ENCODE data around the gene EEF1AKMT4.

GRCh38 chr3:184229394-184230080, 19.9 kb upstream of the EEF1AKMT4 start, which contains the start of gene VWA5B2:
- TF ChIP-seq, protein P1, sequence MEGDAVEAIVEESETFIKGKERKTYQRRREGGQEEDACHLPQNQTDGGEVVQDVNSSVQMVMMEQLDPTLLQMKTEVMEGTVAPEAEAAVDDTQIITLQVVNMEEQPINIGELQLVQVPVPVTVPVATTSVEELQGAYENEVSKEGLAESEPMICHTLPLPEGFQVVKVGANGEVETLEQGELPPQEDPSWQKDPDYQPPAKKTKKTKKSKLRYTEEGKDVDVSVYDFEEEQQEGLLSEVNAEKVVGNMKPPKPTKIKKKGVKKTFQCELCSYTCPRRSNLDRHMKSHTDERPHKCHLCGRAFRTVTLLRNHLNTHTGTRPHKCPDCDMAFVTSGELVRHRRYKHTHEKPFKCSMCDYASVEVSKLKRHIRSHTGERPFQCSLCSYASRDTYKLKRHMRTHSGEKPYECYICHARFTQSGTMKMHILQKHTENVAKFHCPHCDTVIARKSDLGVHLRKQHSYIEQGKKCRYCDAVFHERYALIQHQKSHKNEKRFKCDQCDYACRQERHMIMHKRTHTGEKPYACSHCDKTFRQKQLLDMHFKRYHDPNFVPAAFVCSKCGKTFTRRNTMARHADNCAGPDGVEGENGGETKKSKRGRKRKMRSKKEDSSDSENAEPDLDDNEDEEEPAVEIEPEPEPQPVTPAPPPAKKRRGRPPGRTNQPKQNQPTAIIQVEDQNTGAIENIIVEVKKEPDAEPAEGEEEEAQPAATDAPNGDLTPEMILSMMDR (IDR thresholded peaks at IDR 0.05), result peak in 2 of 4 donors; percentile 10 to 25
- no peak for TF ChIP-seq POLR2A (IDR thresholded peaks at IDR 0.05)
